Measurements from ENCODE around the gene CENPU. TPM values are rescaled to one million over a fixed set of nuclear protein-coding genes. Genes with fewer than 3 reads are reported as not detected.

CENPU gene
- total and polyA plus RNA-seq, 2 of the 13 experiments (the other 11 are each of a cell fraction or from before 2014, with no cell fraction given), result 11.7 to 35.8 TPM

DNA sequence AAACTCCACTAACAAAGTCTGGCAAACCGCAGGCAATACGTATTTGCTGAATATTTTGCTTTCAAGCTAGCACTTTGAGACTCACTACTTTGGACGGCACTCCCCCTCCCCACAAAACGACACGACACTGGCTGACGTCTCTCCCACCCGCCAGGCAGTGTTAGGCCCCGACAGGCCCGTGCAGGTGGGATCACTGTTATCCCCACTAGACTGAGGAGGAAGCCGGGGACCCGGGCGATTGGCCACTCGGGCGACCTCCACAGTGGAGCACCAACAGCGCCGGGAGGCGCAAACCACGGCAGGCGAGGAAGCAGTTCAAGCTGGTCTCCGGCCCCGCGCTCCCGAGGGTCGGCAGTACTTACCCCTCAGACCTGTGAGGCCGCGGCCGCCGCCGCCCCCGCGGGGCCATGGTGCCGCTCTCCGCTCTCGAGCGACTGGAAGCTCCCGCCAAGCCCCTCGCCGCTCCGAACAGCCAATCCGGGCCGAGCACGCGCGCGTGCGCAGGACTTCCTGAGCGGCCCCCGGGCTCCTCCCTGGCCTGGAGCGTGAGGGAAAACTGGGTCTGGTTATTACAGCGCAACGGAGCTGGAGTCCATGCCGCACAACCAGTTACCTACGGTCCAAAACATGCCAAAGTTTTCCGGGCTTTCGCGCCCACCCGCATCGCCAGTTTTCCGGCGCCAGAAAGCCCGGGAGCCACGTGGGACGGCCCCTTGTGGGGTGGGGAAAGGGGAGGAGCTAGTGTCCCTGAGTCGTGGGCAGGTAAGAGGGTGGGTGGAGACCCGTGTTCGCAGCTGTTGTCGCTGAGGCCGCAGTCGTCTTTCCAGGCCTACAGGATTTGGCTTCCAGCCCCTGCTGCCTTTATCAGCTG, at the start of gene CENPU (continued):
- TF ChIP-seq ARID2 (CRISPR knock-in tag; IDR thresholded peaks at IDR 0.05; ENCODE audit: borderline replicate concordance), result peak; percentile 98; the same call in 1 of the 2 replicates
- peak; percentile 98 for TF ChIP-seq ZNF556 (CRISPR knock-in tag; IDR thresholded peaks at IDR 0.05; ENCODE audit: borderline replicate concordance)
- peak; percentile 91 for TF ChIP-seq ZNF414 (CRISPR knock-in tag; IDR thresholded peaks at IDR 0.05)
- TF ChIP-seq KLF16 (CRISPR knock-in tag; IDR thresholded peaks at IDR 0.05), result peak; percentile 45 to 96; a peak in 2 of 4 replicates
- TF ChIP-seq, protein P1, sequence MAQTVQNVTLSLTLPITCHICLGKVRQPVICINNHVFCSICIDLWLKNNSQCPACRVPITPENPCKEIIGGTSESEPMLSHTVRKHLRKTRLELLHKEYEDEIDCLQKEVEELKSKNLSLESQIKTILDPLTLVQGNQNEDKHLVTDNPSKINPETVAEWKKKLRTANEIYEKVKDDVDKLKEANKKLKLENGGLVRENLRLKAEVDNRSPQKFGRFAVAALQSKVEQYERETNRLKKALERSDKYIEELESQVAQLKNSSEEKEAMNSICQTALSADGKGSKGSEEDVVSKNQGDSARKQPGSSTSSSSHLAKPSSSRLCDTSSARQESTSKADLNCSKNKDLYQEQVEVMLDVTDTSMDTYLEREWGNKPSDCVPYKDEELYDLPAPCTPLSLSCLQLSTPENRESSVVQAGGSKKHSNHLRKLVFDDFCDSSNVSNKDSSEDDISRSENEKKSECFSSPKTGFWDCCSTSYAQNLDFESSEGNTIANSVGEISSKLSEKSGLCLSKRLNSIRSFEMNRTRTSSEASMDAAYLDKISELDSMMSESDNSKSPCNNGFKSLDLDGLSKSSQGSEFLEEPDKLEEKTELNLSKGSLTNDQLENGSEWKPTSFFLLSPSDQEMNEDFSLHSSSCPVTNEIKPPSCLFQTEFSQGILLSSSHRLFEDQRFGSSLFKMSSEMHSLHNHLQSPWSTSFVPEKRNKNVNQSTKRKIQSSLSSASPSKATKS (CRISPR knock-in tag; IDR thresholded peaks at IDR 0.05), result 0 out of 2 replicates have a peak, but pooled peaks have one; percentile 79
- peak; percentile 96 for TF ChIP-seq SALL2 (CRISPR knock-in tag; IDR thresholded peaks at IDR 0.05)
- TF ChIP-seq ZFP90 (CRISPR knock-in tag; IDR thresholded peaks at IDR 0.05; ENCODE audit: borderline replicate concordance), result peak; percentile 93
- peak; percentile 87 for TF ChIP-seq DR1 (CRISPR knock-in tag; IDR thresholded peaks at IDR 0.05)
- TF ChIP-seq, protein P2, sequence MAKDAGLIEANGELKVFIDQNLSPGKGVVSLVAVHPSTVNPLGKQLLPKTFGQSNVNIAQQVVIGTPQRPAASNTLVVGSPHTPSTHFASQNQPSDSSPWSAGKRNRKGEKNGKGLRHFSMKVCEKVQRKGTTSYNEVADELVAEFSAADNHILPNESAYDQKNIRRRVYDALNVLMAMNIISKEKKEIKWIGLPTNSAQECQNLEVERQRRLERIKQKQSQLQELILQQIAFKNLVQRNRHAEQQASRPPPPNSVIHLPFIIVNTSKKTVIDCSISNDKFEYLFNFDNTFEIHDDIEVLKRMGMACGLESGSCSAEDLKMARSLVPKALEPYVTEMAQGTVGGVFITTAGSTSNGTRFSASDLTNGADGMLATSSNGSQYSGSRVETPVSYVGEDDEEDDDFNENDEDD (CRISPR knock-in tag; IDR thresholded peaks at IDR 0.05; ENCODE audit: borderline replicate concordance), result peak; percentile 99
- peak; percentile 90; the same call in 1 of the 2 replicates for TF ChIP-seq MNT (IDR thresholded peaks at IDR 0.05)
- TF ChIP-seq, protein P3, sequence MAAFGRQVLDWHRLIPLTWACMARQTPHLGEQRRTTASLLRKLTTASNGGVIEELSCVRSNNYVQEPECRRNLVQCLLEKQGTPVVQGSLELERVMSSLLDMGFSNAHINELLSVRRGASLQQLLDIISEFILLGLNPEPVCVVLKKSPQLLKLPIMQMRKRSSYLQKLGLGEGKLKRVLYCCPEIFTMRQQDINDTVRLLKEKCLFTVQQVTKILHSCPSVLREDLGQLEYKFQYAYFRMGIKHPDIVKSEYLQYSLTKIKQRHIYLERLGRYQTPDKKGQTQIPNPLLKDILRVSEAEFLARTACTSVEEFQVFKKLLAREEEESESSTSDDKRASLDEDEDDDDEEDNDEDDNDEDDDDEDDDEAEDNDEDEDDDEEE (CRISPR knock-in tag; IDR thresholded peaks at IDR 0.05), result peak; percentile 98; the same call in 1 of the 2 replicates
- peak; percentile 83 for TF ChIP-seq ELF1 (CRISPR knock-in tag; IDR thresholded peaks at IDR 0.05)
- TF ChIP-seq EP300 (IDR thresholded peaks at IDR 0.05; ENCODE audit: low read depth in 2 of 2, low read length in 2 of 2), result peak; percentile 66 to 67; a peak in 2 of 4 replicates
- peak; percentile 75 for TF ChIP-seq EP300 (CRISPR knock-in tag; IDR thresholded peaks at IDR 0.05; ENCODE audit: borderline replicate concordance)
- TF ChIP-seq ZNF720 (CRISPR knock-in tag; IDR thresholded peaks at IDR 0.05), result no peak
- 0 out of 2 replicates have a peak, but pooled peaks have one; percentile 25 for TF ChIP-seq KDM6A (CRISPR knock-in tag; IDR thresholded peaks at IDR 0.05; ENCODE audit: low read depth)
- peak; percentile 91; the same call in 1 of the 2 replicates for TF ChIP-seq ZNF713 (CRISPR knock-in tag; IDR thresholded peaks at IDR 0.05)
- TF ChIP-seq MBD4 (IDR thresholded peaks at IDR 0.05; ENCODE audit: borderline replicate concordance, low read length), result no peak
- peak; percentile 99 for TF ChIP-seq POGK (CRISPR knock-in tag; conservative IDR thresholded peaks at IDR 0.05)
